SK-N-SH treated with all-trans-retinoic acid at 6 μM for 48 hours (cell line): ENCODE measurements around the gene MYO15A.

Experiments used
- CREB5 ChIP-seq: fragments of 250-450 bp; sonication (Bioruptor Pico); IDR thresholded peaks from 2 replicates; pipeline ENCODE4 v1.5.1; 2020; ENCODE audit warnings: low read depth, mild to moderate bottlenecking, moderate library complexity
- CSDC2 ChIP-seq: fragments of 250-450 bp; sonication (Bioruptor Pico); IDR thresholded peaks from 2 replicates; pipeline ENCODE4 v1.5.0; 2020; ENCODE audit warnings: mild to moderate bottlenecking, moderate library complexity
- CSRNP3 ChIP-seq: fragments of 250-450 bp; sonication (Bioruptor Pico); IDR thresholded peaks from 2 replicates; pipeline ENCODE4 v1.5.1; 2021; ENCODE audit warnings: mild to moderate bottlenecking, moderate library complexity
- PATZ1 ChIP-seq: fragments of 250-450 bp; sonication (Bioruptor Pico); IDR thresholded peaks from 2 replicates; pipeline ENCODE4 v1.8.0; 2020; ENCODE audit warnings: mild to moderate bottlenecking, moderate library complexity, borderline replicate concordance
- PPARA ChIP-seq: fragments of 250-450 bp; sonication (Bioruptor Pico); IDR thresholded peaks from 2 replicates; pipeline ENCODE4 v1.5.0; 2020; ENCODE audit warnings: mild to moderate bottlenecking, borderline replicate concordance
- SNAI2 ChIP-seq: fragments of 250-450 bp; sonication (Bioruptor Pico); IDR thresholded peaks from 2 replicates; pipeline ENCODE4 v1.5.0; 2020; ENCODE audit warnings: mild to moderate bottlenecking, moderate library complexity
- TOX ChIP-seq: fragments of 250-450 bp; sonication (Bioruptor Pico); IDR thresholded peaks from 2 replicates; pipeline ENCODE4 v1.8.0; 2021; ENCODE audit warnings: mild to moderate bottlenecking, moderate library complexity, borderline replicate concordance
- ZC3H10 ChIP-seq: fragments of 250-450 bp; sonication (Bioruptor Pico); IDR thresholded peaks from 2 replicates; pipeline ENCODE4 v1.5.1; 2021; ENCODE audit warnings: mild to moderate bottlenecking, moderate library complexity
- ZFP3 ChIP-seq: fragments of 250-450 bp; sonication (Bioruptor Pico); IDR thresholded peaks from 2 replicates; pipeline ENCODE4 v1.5.0; 2020; ENCODE audit warnings: mild to moderate bottlenecking, moderate library complexity
- ZFP30 ChIP-seq: fragments of 450-650 bp; formaldehyde crosslinking; IDR thresholded peaks from 2 replicates; pipeline ENCODE4 v1.5.0; 2022; ENCODE audit warnings: mild to moderate bottlenecking, moderate library complexity
- ZNF565 ChIP-seq: fragments of 450-650 bp; formaldehyde crosslinking; conservative IDR thresholded peaks from 2 replicates; pipeline ENCODE4 v1.5.0; 2020; ENCODE audit warnings: low read depth, mild to moderate bottlenecking, moderate library complexity
- ZNF70 ChIP-seq: fragments of 450-650 bp; formaldehyde crosslinking; IDR thresholded peaks from 2 replicates; pipeline ENCODE4 v1.5.0; 2020; ENCODE audit warnings: mild to moderate bottlenecking, moderate library complexity
- ZNF8 ChIP-seq: fragments of 450-650 bp; formaldehyde crosslinking; IDR thresholded peaks from 2 replicates; pipeline ENCODE4 v1.5.0; 2020; ENCODE audit warnings: mild to moderate bottlenecking, moderate library complexity

GRCh38 chr17:18070861-18071340, 37.7 kb upstream of the MYO15A start:
- TF ChIP-seq PATZ1 (CRISPR knock-in tag) = no peak
- no peak for TF ChIP-seq SNAI2 (CRISPR knock-in tag)
- TF ChIP-seq ZNF70 (CRISPR knock-in tag) = no peak
- no peak for TF ChIP-seq TOX (CRISPR knock-in tag)
- no peak for TF ChIP-seq ZC3H10
- TF ChIP-seq ZFP3 (CRISPR knock-in tag) = no peak
- no peak for TF ChIP-seq ZNF565 (CRISPR knock-in tag)
- no peak for TF ChIP-seq CSDC2 (CRISPR knock-in tag)
- TF ChIP-seq ZFP30 (CRISPR knock-in tag) = no peak
- TF ChIP-seq CREB5 (CRISPR knock-in tag) = no peak
- no peak for TF ChIP-seq PPARA (CRISPR knock-in tag)
- TF ChIP-seq ZNF8 (CRISPR knock-in tag) = no peak
- no peak for TF ChIP-seq CSRNP3 (CRISPR knock-in tag)
